ENCODE measurements around the gene HPD. TPM values are rescaled to one million over a fixed set of nuclear protein-coding genes. Genes with fewer than 3 reads are reported as not detected.

The HPD gene
- total RNA-seq, 1 donor from 2014 or later = not detected

GRCh38 chr12:121823101-121823726, 35.4 kb downstream of the HPD start:
- peaks cover 29% of the 10 kb centered on the region for H3K36me3 Mint-ChIP-seq (ENCODE audit: unreplicated experiment)
- no peaks in the 10 kb centered on the region for H3K4me1 Mint-ChIP-seq (ENCODE audit: unreplicated experiment)
- no peak overlapping the region for H3K27ac Mint-ChIP-seq (ENCODE audit: unreplicated experiment)
- no peaks in the 10 kb centered on the region for H3K27me3 Mint-ChIP-seq (ENCODE audit: unreplicated experiment)
- no peak overlapping the region for H3K4me3 Mint-ChIP-seq (ENCODE audit: unreplicated experiment)
- no peaks in the 10 kb centered on the region for H3K9me3 Mint-ChIP-seq (ENCODE audit: unreplicated experiment)
- no peak for DNase-seq (ENCODE audit: extremely low spot score, unreplicated experiment)
- no peak for TF ChIP-seq CTCF (IDR thresholded peaks at IDR 0.05)

GRCh38 chr12:121822393-121823100, 36.1 kb downstream of the HPD start:
- no peak for TF ChIP-seq CTCF (IDR thresholded peaks at IDR 0.05)
- H3K36me3 Mint-ChIP-seq (ENCODE audit: unreplicated experiment) = peaks cover 32% of the 10 kb centered on the region
- no peaks in the 10 kb centered on the region for H3K4me1 Mint-ChIP-seq (ENCODE audit: unreplicated experiment)
- H3K27ac Mint-ChIP-seq (ENCODE audit: unreplicated experiment) = no peak overlapping the region
- H3K9me3 Mint-ChIP-seq (ENCODE audit: unreplicated experiment) = no peaks in the 10 kb centered on the region
- no peaks in the 10 kb centered on the region for H3K27me3 Mint-ChIP-seq (ENCODE audit: unreplicated experiment)
- no peak for DNase-seq (ENCODE audit: extremely low spot score, unreplicated experiment)
- H3K4me3 Mint-ChIP-seq (ENCODE audit: unreplicated experiment) = no peak overlapping the region

GRCh38 chr12:121820056-121820455, 38.6 kb downstream of the HPD start:
- TF ChIP-seq CTCF (IDR thresholded peaks at IDR 0.05) = no peak
- DNase-seq (ENCODE audit: extremely low spot score, unreplicated experiment) = no peak
- no peaks in the 10 kb centered on the region for H3K9me3 Mint-ChIP-seq (ENCODE audit: unreplicated experiment)
- H3K4me1 Mint-ChIP-seq (ENCODE audit: unreplicated experiment) = no peaks in the 10 kb centered on the region
- H3K27ac Mint-ChIP-seq (ENCODE audit: unreplicated experiment) = no peak overlapping the region
- no peaks in the 10 kb centered on the region for H3K27me3 Mint-ChIP-seq (ENCODE audit: unreplicated experiment)
- H3K4me3 Mint-ChIP-seq (ENCODE audit: unreplicated experiment) = no peak overlapping the region
- H3K36me3 Mint-ChIP-seq (ENCODE audit: unreplicated experiment) = peaks cover 33% of the 10 kb centered on the region

- no peaks in the 10 kb centered on the region for H3K9me3 Mint-ChIP-seq (ENCODE audit: unreplicated experiment)
- no peak overlapping the region for H3K27ac Mint-ChIP-seq (ENCODE audit: unreplicated experiment)
- TF ChIP-seq CTCF (IDR thresholded peaks at IDR 0.05) = no peak
- no peak overlapping the region for H3K4me3 Mint-ChIP-seq (ENCODE audit: unreplicated experiment)
- H3K36me3 Mint-ChIP-seq (ENCODE audit: unreplicated experiment) = peaks cover 32% of the 10 kb centered on the region
- no peaks in the 10 kb centered on the region for H3K4me1 Mint-ChIP-seq (ENCODE audit: unreplicated experiment)
- H3K27me3 Mint-ChIP-seq (ENCODE audit: unreplicated experiment) = no peaks in the 10 kb centered on the region
- DNase-seq (ENCODE audit: extremely low spot score, unreplicated experiment) = no peak
Observed at GRCh38 chr12:121819212-121819949, 39.3 kb downstream of the HPD start.

- Mint-ChIP-seq H3K4me3 (ENCODE audit: unreplicated experiment) (no peak overlapping the region), H3K27me3 (ENCODE audit: unreplicated experiment) (no peaks in the 10 kb centered on the region), H3K36me3 (ENCODE audit: unreplicated experiment) (peaks cover 31% of the 10 kb centered on the region), H3K27ac (ENCODE audit: unreplicated experiment) (no peak overlapping the region), H3K4me1 (ENCODE audit: unreplicated experiment) (peaks cover 11% of the 10 kb centered on the region), H3K9me3 (ENCODE audit: unreplicated experiment) (no peaks in the 10 kb centered on the region)
- no peak for TF ChIP-seq CTCF (IDR thresholded peaks at IDR 0.05)
- no peak for DNase-seq (ENCODE audit: extremely low spot score, unreplicated experiment)
Observed at GRCh38 chr12:121817648-121818043, 41.0 kb downstream of the HPD start.

All from osteocyte (in vitro differentiated cells).